ENCODE data around the gene IGFBP6. TPM values are rescaled to one million over a fixed set of nuclear protein-coding genes. Genes with fewer than 3 reads are reported as not detected.

IGFBP6 gene
- total and polyA plus RNA-seq, 3 experiments from 2014 or later, result 1.5 to 8.9 (median 1.6) TPM

GRCh38 chr12:53061404-53062010, 36.0 kb upstream of the IGFBP6 start:
- Mint-ChIP-seq H3K4me3 (peak overlapping the region in 1 of 7 donors; percentile 44), H3K4me1 (peaks cover 8 to 13% (median 10%) of the 10 kb centered on the region in 3 donors), H3K9me3 (no peaks in the 10 kb centered on the region), H3K27ac (peak overlapping the region in 2 of 8 donors; percentile 23 to 80), H3K27me3 (no peaks in the 10 kb centered on the region), H3K36me3 (peaks cover 4 to 35% (median 4%) of the 10 kb centered on the region in 3 donors)
- Histone ChIP-seq H3K27me3 (ENCODE audit: insufficient read depth, low read length, poor library complexity, severe bottlenecking) (no peaks in the 10 kb centered on the region), H3K4me1 (ENCODE audit: insufficient read depth, low read length) (peaks cover 7% of the 10 kb centered on the region), H3K36me3 (ENCODE audit: insufficient read depth, low read length) (peaks cover 17% of the 10 kb centered on the region), H3K9me3 (ENCODE audit: low read length) (no peaks in the 10 kb centered on the region), H3K4me3 (ENCODE audit: low read length) (no peak overlapping the region), H3K27ac (ENCODE audit: low read depth, low read length) (no peak overlapping the region)
- ChIA-PET POLR2A (interaction anchor here (1.3 to 2.1 kb wide), 2 partner anchors 14 to 17 kb away, joined by 6 to 8 read pairs; partner anchors contain the start of gene SPRYD3), CTCF (interaction anchor here (1.1 to 10.9 kb wide), 5 partner anchors 10 to 284 kb away, joined by 3 to 243 read pairs (median 6); partner anchors contain the start of genes IGFBP6 and SOAT2)
- no peak for DNase-seq

DNA sequence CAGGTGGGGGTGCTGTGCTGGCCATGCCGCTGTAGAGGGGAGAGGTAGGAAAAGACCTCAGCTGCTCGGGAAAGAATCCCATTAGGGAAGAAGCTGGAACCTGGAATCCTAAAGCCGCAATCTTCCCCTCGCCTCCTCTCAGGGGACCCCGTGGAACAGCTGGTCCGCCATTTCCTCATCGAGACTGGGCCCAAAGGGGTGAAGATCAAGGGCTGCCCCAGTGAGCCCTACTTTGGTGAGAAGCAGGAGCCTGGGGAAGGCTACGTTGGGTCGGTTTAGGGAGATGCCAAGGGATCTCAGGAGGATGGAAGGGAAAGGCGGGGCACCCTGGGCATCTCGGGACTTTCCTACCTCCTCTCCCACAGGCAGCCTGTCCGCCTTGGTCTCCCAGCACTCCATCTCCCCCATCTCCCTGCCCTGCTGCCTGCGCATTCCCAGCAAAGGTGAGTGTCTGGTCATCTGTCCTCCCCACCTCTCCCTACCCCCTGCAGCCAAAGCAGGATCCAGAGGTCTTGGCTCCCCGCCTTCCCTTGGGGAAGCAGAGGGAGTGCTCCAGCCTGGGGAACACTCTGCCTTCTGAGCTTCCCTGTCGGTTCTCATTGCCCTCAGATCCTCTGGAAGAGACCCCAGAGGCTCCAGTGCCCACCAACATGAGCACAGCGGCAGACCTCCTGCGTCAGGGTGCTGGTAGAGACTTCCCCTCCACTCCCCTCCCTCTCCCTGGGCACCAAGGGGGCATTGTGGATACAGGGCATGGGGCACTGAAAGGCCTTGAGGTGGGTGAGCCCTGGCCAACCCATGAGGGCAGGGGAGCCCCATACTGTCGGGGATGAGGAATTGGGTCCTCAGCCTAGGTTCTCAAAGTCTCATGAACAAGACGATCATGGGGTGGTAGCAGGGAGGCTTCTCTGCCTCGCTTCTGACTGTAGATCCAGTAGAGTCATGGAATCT, 35.2 kb upstream of the IGFBP6 start:
- ChIA-PET POLR2A (interaction anchor here (1.2 to 2.1 kb wide), 3 partner anchors 15 to 17 kb away, joined by 3 to 8 read pairs (median 6); partner anchors contain the start of gene SPRYD3), CTCF (interaction anchor here (1.2 to 10.9 kb wide), 4 partner anchors 11 to 34 kb away, joined by 4 to 243 read pairs (median 8); partner anchors contain the start of genes IGFBP6 and SOAT2)
- no peaks in the 10 kb centered on the region for H3K27me3 Mint-ChIP-seq
- Histone ChIP-seq H3K9me3 (ENCODE audit: low read length) (no peaks in the 10 kb centered on the region), H3K27me3 (ENCODE audit: insufficient read depth, low read length, poor library complexity, severe bottlenecking) (no peaks in the 10 kb centered on the region), H3K4me1 (ENCODE audit: insufficient read depth, low read length) (peaks cover 7% of the 10 kb centered on the region), H3K4me3 (ENCODE audit: low read length) (no peak overlapping the region), H3K36me3 (ENCODE audit: insufficient read depth, low read length) (peaks cover 17% of the 10 kb centered on the region), H3K27ac (ENCODE audit: low read depth, low read length) (no peak overlapping the region)
- no peak for DNase-seq
- H3K4me3 Mint-ChIP-seq, result no peak overlapping the region
- H3K4me1 Mint-ChIP-seq, result peaks cover 8 to 15% (median 10%) of the 10 kb centered on the region in 3 donors
- H3K27ac Mint-ChIP-seq, result peak overlapping the region in 2 of 8 donors; percentile 26 to 80
- H3K36me3 Mint-ChIP-seq, result peaks cover 4 to 40% (median 4%) of the 10 kb centered on the region in 3 donors
- no peaks in the 10 kb centered on the region for H3K9me3 Mint-ChIP-seq

GRCh38 chr12:53062977-53063707, 34.3 kb upstream of the IGFBP6 start:
- Histone ChIP-seq H3K9me3 (ENCODE audit: low read length) (no peaks in the 10 kb centered on the region), H3K4me3 (ENCODE audit: low read length) (no peak overlapping the region), H3K4me1 (ENCODE audit: insufficient read depth, low read length) (peaks cover 7% of the 10 kb centered on the region), H3K36me3 (ENCODE audit: insufficient read depth, low read length) (peaks cover 17% of the 10 kb centered on the region), H3K27ac (ENCODE audit: low read depth, low read length) (no peak overlapping the region), H3K27me3 (ENCODE audit: insufficient read depth, low read length, poor library complexity, severe bottlenecking) (no peaks in the 10 kb centered on the region)
- POLR2A ChIA-PET, result interaction anchor here (1.2 kb wide), 1 partner anchor 16 kb away, joined by 3 read pairs; no protein-coding TSS in a partner anchor
- Mint-ChIP-seq H3K4me3 (no peak overlapping the region), H3K4me1 (peaks cover 8 to 15% (median 8%) of the 10 kb centered on the region in 3 donors), H3K27ac (peak overlapping the region in 1 of 8 donors; percentile 74), H3K36me3 (peaks cover 4 to 49% (median 4%) of the 10 kb centered on the region in 3 donors), H3K9me3 (no peaks in the 10 kb centered on the region), H3K27me3 (no peaks in the 10 kb centered on the region)
- CTCF ChIA-PET, result interaction anchor here (1.2 to 10.9 kb wide), 4 partner anchors 8 to 225 kb away, joined by 3 to 243 read pairs (median 38); partner anchors contain the start of genes IGFBP6 and SOAT2
- no peak for DNase-seq

DNA sequence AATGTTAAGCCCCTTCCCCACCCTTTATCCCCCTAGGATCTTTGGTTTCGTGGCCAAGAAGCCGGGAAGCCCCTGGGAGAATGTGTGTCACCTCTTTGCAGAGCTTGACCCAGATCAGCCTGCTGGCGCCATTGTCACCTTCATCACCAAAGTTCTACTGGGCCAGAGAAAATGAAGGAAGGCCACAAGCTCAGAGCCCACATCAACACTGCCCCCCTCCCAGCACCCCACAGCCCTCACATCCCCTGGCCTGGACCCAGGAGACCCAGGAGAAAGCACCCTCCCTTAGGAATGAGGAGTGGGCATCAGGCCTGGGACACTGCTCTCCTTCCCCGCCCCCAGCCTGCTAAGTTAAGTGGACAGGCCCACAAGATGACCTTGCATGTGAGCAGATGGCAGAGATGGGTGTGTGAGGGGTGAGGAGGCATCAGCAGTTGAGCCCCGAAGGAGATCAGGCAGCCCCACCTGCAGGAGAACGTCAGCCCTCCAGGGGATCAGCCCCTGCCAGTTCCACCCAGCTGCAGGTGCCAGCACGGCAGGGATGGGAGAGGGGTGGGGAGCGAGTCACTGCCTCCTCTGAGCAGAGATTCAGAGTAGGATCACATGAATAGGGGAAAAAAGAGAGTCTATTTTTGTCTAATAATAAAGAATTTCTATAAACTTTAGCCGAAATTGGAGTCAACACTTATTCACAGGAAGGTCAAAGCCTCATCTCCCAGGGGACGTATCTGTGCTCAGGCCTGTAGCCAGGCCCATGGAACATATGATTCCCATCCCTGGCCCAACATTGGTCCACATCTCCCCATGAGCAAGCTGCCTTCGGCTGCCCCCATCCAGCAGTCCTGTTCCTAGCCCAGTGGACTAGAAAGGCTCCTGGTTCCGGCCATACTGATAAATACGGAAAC, 33.5 kb upstream of the IGFBP6 start:
- no peaks in the 10 kb centered on the region for H3K27me3 ChIP-seq (ENCODE audit: insufficient read depth, low read length, poor library complexity, severe bottlenecking)
- DNase-seq, result no peak
- no peak overlapping the region for H3K4me3 Mint-ChIP-seq
- H3K4me1 ChIP-seq (ENCODE audit: insufficient read depth, low read length), result peaks cover 7% of the 10 kb centered on the region
- H3K27ac ChIP-seq (ENCODE audit: low read depth, low read length), result no peak overlapping the region
- peaks cover 8 to 15% (median 8%) of the 10 kb centered on the region in 3 donors for H3K4me1 Mint-ChIP-seq
- CTCF ChIA-PET, result interaction anchor here (0.9 to 10.9 kb wide), 6 partner anchors 9 to 224 kb away, joined by 3 to 243 read pairs (median 30); partner anchors contain the start of genes IGFBP6, SOAT2 and SPRYD3
- POLR2A ChIA-PET, result interaction anchor here (1.2 kb wide), 1 partner anchor 17 kb away, joined by 3 read pairs; no protein-coding TSS in a partner anchor
- H3K27me3 Mint-ChIP-seq, result no peaks in the 10 kb centered on the region
- H3K27ac Mint-ChIP-seq, result peak overlapping the region in 3 of 8 donors; percentile 4 to 38 (median 26)
- peaks cover 4 to 57% (median 4%) of the 10 kb centered on the region in 3 donors for H3K36me3 Mint-ChIP-seq
- no peaks in the 10 kb centered on the region for H3K9me3 Mint-ChIP-seq
- no peaks in the 10 kb centered on the region for H3K9me3 ChIP-seq (ENCODE audit: low read length)
- peaks cover 17% of the 10 kb centered on the region for H3K36me3 ChIP-seq (ENCODE audit: insufficient read depth, low read length)
- H3K4me3 ChIP-seq (ENCODE audit: low read length), result no peak overlapping the region

- no peak overlapping the region for H3K4me3 ChIP-seq (ENCODE audit: low read length)
- no peak overlapping the region for H3K27ac ChIP-seq (ENCODE audit: low read depth, low read length)
- ChIA-PET POLR2A (interaction anchor here (0.7 kb wide), 1 partner anchor 14 kb away, joined by 3 read pairs; the partner anchor contains the start of gene SPRYD3), CTCF (interaction anchor here (0.7 to 10.9 kb wide), 20 partner anchors 10 to 357 kb away, joined by 3 to 243 read pairs (median 6); partner anchors contain the start of genes AAAS, IGFBP6, MYG1 and SOAT2)
- peak overlapping the region in 1 of 7 donors; percentile 26 for H3K4me3 Mint-ChIP-seq
- H3K27ac Mint-ChIP-seq, result peak overlapping the region in 5 of 8 donors; percentile 4 to 50 (median 47)
- H3K36me3 Mint-ChIP-seq, result peaks cover 4 to 66% (median 4%) of the 10 kb centered on the region in 3 donors
- H3K27me3 Mint-ChIP-seq, result no peaks in the 10 kb centered on the region
- no peaks in the 10 kb centered on the region for H3K9me3 ChIP-seq (ENCODE audit: low read length)
- H3K4me1 ChIP-seq (ENCODE audit: insufficient read depth, low read length), result peaks cover 7% of the 10 kb centered on the region
- peaks cover 8 to 15% (median 8%) of the 10 kb centered on the region in 3 donors for H3K4me1 Mint-ChIP-seq
- H3K36me3 ChIP-seq (ENCODE audit: insufficient read depth, low read length), result peaks cover 17% of the 10 kb centered on the region
- no peaks in the 10 kb centered on the region for H3K27me3 ChIP-seq (ENCODE audit: insufficient read depth, low read length, poor library complexity, severe bottlenecking)
- no peak for DNase-seq
- H3K9me3 Mint-ChIP-seq, result no peaks in the 10 kb centered on the region
These were observed 32.6 kb upstream of the IGFBP6 start for GRCh38 chr12:53064613-53065436.

- Histone ChIP-seq H3K27ac (ENCODE audit: low read depth, low read length) (no peak overlapping the region), H3K27me3 (ENCODE audit: insufficient read depth, low read length, poor library complexity, severe bottlenecking) (no peaks in the 10 kb centered on the region), H3K4me1 (ENCODE audit: insufficient read depth, low read length) (peaks cover 7% of the 10 kb centered on the region), H3K4me3 (ENCODE audit: low read length) (no peak overlapping the region), H3K36me3 (ENCODE audit: insufficient read depth, low read length) (peaks cover 17% of the 10 kb centered on the region), H3K9me3 (ENCODE audit: low read length) (no peaks in the 10 kb centered on the region)
- H3K27me3 Mint-ChIP-seq, result no peaks in the 10 kb centered on the region
- ChIA-PET POLR2A (interaction anchor here (0.6 to 1.3 kb wide), 4 partner anchors 14 to 71 kb away, joined by 3 to 7 read pairs (median 4); partner anchors contain the start of genes IGFBP6 and SPRYD3), CTCF (interaction anchor here (0.7 to 10.9 kb wide), 32 partner anchors 11 to 356 kb away, joined by 3 to 243 read pairs (median 5); partner anchors contain the start of genes AAAS, CSAD, ESPL1 and IGFBP6)
- peak in 1 of 5 donors; percentile 16 for DNase-seq
- peaks cover 8 to 18% (median 13%) of the 10 kb centered on the region in 3 donors for H3K4me1 Mint-ChIP-seq
- no peak overlapping the region for H3K4me3 Mint-ChIP-seq
- no peaks in the 10 kb centered on the region for H3K9me3 Mint-ChIP-seq
- peak overlapping the region in 1 of 8 donors; percentile 4 for H3K27ac Mint-ChIP-seq
- peaks cover 4 to 72% (median 4%) of the 10 kb centered on the region in 3 donors for H3K36me3 Mint-ChIP-seq
These were observed 32.0 kb upstream of the IGFBP6 start for GRCh38 chr12:53065470-53065869.
